HG03064 (cell line): Measurements from ENCODE around the gene MYLK2.
"Not testable (repeated sequence)": the region's sequence is repeated elsewhere in the genome, so short reads cannot be mapped to it uniquely, and the experiment has no call there.

ENCODE experiments used
- ATAC-seq: cut with Tn5 transposase; IDR thresholded peaks from one replicate; pipeline ENCODE4 v1.9.1; 2021; ENCODE audit warnings: low read depth; ENCODE audit not compliant: unreplicated experiment

MYLK2 gene

DNA sequence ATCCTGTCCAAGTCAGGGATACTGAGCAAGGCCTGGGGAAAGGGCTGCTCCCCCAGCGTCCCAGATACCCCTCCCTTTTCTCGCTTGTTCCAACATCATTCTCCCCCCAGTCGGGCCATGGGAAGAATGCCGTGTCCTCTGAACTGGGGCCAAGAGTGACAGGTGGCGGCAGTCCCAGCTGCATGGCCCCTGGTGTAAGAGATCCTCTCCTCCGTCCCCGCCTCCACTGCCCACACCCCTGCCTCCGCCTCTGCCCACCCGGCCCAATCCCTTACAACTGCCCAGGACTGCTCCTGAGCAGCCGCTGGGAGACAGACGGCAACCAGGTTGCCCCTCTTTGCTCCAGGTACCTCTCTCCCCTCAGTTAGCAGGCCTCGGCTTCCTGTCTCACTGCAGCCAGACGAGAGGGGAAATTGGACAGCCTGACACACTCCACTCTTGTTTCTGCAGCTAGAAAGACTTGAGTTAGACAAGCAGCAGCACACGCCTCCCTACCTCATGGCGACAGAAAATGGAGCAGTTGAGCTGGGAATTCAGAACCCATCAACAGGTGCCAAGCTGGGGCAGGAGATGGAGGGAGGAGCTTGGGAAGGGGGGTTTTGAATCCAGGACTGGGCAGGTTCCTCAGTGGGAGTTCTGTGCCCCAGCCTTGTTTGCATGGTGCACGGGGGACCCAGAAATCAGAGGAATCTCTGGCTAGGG lies at the start of gene MYLK2:
TSS of gene MYLK2 (plus strand) at position 274 of the 702 bp plus-strand sequence. CDS start at position 499, 225 bp downstream.
- ATAC-seq, result no peak

DNA sequence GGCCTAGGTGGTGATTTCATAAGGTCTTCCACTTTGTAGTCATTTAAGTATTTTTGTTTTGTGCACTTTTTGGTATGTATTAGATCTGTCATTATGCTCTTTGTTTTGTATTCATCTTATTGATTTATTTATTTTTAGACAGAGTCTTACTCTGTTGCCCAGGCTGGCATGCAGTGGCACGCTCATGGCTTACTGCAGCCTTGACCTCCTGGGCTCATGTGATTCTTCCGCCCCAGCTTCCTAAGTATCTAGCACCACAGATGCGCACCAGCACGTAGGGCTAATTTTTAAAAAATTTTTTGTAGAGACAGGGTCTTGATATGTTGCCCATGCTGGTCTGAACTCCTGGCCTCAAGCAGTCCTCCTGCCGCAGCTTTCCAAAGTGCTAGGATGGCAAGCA lies 49.5 kb upstream of the MYLK2 start:
- ATAC-seq, result no peak

DNA sequence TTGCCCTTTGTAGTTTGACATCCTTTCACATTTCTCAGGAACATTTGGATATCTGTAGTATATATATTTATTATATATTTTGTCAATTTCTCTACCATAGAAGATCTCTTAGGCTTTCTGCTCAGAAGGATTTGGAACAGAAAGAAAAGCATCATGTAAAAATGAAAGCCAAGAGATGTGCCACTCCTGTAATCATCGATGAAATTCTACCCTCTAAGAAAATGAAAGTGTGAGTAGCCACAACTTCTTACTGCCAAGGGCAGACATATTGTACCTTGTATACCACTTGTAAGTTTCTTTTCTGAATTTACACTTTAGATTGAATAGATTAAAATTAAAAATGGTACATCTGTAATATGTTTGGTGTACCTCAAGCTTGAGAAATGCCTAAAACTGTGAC lies 48.9 kb upstream of the MYLK2 start:
- ATAC-seq, result no peak

DNA sequence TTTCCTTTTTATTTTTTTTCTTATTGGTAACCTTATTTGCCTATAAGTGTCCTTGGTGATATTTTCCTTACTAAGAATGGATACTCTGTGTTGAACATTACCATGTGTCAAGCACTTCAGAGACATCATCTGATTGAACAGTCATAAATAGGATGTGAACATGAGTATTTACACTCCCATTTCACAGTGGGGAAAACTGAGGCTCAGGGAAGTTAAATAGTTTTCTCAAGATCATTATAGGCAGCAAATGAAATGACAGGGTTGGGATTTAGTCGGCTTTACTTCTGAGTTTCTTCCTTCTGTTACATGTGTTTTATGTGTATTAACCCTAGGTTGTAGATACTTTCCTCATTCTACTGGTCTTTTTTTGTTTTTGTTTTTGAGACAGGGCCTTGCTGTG lies 44.7 kb upstream of the MYLK2 start:
- no peak for ATAC-seq

DNA sequence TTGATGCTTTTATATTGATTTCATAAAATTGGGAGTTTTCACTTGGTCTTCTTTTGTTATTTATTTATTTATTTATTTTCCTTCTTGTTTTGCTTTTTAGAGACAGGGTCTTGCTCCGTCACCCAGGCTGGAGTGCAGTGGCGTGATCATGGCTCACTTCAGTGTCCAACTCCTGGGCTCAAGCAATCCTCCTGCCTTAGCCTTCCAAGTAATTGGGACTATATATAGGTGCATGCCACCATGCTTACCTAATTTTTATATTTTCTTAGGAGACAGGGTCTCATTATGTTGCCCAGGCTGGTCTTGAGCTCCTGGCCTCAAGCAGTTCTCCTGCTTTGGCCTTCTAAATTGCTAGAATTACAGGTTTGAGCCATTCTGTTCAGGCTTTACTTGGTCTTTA lies 38.3 kb upstream of the MYLK2 start:
- ATAC-seq, result no peak

DNA sequence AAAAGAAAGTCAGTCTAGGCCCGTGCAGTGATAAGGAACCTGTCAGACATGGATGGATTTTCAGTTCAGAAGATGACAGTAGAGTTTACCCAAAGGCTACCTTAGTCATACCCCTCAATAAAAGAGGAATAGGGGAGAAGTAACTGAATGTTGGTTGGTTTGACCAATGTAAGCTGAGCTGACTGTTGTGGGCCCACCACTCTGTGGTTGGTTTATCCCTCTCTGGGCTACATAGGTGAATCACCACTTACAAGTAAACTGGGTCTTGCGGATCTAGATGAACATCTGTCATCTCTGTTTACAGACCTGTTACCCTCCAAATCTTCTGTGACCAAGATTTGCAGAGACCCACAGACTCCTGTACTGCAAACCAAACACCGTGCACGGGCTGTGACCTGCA lies 37.2 kb upstream of the MYLK2 start:
- ATAC-seq, result no peak

DNA sequence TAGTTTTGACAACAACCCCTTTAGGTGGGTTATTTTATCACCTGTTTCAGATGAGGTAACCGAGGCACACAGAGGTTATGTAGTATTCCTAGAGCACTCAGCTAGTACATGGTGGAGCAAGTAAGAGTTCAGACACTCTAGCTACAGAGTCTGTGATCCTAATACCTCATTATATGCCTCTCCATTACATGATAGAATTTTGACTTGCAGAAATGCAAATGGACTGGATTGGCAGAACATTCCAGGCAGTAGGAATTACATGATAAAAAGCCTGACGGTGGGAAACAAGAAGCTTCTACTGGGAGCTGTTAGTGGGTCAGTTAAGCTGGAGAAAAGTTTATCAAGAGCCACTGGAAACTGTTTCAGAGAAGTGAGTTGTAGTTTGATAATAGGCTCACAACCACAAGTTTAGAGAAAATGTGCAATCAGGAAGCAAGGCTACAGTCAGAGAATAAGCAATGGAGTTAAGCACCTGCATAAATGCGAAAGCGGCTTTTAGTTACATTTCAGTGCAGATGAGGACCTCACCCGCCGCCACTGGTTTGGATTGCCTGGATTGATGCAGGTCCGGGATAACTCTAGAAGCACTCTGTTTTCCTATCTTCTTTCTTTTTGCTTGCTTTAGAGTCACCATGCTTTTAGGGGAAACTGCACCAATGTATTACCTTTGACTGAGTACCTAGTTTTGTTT lies 34.7 kb upstream of the MYLK2 start:
- no peak for ATAC-seq

DNA sequence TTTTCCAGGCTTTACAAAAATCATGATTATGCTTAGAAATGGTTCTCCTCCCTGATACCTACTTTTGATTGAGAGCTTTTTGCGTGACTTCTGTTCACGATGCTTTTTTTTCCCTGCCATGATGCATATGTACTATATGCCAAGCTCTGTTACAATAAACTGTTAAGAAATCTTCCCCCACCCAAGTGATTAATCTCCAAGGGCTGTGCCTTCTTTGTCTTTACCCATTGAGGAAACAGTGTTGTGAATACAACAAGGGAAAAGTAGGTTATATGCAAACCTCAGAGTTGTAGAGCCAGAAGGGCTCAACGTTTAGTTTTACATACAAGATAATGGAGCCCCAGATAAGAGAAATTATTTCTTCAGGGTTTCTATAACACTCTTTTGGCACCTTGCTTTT lies 34.1 kb upstream of the MYLK2 start:
- ATAC-seq, result no peak

DNA sequence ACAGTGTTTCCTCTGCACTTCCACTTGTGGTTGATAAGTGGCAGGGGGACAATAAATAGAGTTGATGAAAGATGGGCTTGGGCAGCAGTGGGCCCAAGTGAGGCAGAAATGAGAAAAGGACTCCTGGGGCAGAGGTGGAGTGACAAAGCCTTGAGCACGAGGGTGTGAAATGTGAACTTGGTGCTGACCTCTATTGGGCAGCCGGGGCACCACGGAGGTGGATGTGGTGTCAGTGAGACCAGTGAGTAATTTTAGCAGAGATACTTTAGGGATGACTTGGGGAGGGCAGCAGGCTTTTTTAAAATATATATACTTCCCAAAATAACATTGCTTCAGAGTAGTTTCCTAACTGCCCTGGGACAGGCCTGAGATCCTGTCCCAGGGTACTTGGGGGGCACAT lies 30.6 kb upstream of the MYLK2 start:
- no peak for ATAC-seq

DNA sequence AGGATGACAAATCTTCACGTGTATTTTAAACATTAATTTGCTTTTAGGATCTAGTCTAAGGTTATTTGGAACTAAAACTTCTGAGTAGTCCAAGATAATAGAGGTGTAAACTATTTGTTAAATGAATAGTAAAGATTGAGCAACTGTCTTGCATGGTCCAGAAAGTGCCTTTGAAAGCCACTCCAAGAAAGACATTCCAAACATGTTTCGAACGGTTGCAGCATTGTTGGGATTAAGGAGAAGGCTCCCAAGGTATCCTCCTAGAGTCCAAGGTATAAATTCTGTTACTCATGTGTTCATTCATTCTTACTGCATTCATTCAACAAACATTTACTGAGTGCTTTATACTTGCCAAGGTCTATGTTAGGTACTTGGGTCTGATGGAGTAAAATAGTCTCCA lies 28.8 kb upstream of the MYLK2 start:
- ATAC-seq, result no peak

DNA sequence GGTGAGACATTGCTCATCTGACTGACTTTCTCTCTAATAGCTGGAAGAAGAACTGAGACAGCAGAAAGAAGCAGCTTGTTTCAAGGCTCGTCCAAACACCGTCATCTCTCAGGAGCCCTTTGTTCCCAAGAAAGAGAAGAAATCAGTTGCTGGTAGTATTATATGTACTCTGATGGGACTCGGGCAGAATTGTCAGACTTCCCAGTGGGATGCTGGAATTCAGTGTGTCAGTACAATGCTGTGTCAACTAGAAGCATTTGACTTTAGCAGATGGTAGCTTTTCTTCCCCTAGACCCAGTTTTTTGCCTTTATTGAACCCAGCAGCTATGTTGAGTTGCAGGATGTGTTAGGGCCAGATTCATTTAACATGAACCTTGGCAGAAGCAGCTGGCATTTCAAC lies 21.8 kb upstream of the MYLK2 start:
- ATAC-seq, result no peak

DNA sequence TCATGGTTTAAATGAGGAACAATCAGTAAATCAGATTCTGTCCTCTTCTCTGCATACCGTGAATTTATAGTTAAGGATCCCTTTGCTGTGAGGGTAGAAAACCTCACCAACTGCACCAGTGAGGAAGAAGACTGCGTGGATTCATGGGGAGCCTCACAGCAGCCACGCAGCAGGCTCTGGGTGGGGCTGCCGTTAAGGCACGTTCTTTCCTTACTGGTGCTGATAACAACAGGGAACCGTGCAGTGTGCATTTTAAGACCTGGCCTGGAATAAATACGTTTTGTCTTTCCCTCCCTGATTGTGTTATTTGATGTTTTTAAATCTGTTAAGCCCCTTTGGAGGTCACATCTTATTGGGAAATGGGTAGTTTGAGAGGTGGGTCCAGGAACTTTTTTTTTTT lies 17.6 kb upstream of the MYLK2 start:
- ATAC-seq, result no peak

DNA sequence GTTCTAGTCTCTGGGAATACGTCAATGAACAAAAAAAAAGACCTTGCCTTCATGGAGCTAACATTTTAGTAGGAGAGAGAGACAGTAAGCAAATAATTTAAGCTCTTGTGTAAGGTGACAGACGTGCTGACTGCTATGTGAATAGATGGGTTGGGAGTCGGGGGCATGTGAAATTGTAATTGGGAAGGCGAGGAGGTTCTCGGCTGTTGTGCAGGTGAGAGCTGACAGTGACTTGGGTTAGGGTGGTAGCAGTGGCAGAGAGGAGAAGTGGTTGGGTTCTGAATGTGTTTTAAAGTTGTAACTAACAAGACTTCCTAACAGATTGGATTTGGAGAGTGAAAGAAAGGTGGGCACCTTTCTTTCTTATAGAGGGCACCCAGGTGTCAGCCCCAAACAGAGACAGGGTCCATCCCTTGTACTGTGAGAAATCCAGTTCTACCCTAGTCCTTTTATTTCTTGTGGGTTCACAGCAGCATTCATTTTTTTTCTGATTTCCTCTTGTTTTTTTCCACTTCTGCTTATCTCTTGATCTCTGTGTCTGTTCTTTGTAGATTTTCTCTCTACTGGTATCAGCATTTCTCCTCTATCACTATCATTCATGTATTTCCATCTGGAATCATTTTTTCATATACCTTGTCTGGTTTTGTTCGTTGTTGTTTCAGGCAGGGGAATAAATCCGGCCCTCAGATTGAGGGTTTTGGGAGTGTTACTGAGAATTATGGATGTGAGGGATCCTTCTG lies 15.4 kb upstream of the MYLK2 start:
- no peak for ATAC-seq

DNA sequence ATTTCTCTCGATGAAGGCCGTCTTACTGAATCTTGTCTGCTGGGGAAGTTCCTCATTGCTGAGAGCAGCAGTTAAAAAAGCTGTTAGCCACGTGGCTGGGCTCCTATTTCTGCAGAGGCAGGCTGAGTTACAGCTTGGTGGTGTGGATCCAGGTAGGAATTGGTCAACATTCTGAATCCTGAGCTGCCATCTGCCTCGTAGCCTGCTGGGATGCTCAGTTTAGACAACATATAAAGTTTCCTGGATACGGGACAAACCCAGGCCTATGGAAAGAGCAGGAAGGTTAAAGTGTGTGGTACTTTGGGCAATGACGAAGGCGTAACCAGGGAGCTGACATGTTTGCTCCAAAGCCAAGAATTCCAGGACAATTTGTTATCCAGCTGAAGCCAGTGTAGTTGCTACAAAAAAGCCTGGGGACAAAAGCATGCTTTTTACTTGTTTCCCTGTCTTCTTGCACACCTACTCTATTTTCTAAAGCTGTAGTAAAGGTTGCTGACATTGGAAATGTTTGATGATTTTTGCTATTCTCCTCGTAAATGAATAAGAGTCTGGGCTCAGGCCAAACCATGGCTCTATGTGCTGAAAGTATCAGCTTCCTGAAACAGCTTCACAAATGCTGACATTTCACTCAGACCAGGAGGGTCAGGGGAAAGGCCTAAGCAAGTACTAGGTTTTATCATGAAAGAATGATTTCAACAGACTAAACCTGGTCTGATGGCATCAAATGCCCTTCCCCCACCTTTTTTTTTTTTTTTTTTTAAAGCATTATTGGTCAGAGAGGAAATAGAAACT lies 12.4 kb upstream of the MYLK2 start:
- ATAC-seq, result no peak

DNA sequence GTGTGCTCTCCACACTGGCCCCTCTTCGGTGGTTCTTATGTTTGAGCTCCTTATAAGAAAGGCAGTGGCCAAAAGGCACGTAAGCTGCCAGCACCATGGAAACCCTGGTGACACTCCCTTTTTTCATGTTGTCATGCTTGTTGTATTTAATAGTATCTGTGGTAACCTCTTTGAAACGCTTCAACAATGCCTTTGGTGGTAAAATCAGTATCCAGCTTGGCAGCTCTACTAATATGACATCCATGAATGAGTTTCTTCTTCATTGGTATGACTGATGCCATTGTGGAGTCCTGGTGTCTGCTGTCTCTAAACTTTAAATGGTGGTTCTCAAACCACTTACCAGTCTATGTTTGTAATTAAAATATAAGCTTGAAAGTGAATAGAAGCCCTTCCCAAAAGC lies 10.7 kb upstream of the MYLK2 start:
- ATAC-seq, result no peak

DNA sequence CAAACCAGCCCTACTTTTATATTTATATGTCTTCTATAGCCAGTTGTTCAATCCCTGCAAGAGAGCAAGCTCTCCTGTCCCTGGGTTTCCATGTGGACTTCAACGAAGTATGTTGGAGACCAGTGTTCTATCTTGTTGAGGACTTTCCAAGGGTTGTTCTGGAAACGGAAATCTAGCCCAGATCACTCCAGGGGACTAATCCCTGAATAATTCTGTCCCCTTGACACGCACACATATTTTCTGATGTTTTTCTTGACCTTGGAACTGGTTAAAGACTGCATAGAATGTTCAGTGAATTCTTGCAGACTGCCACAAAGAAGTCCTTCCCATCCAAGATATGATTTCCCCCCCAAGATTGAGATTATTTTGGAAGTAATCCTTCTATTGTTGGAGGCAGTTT lies 9.5 kb upstream of the MYLK2 start:
- ATAC-seq, result no peak

DNA sequence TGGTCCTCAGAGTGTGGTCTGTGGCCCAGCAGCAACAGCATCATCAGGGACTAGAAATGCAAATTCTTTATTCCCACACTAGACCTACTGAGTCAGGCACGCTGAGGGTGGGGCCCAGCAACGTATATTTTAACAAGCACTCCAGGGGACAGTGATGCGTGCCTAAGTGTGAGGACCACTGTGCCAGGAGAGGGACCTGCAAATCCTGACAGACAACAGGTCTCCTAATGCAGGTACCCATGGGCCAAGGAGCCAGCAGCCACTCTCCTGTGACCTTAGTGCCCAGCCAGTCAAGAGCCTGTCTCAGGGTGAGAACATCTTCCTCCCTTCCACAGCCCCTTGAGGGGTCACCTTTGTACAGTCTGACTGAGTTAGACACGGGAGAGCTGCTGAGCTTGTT lies 8.0 kb upstream of the MYLK2 start:
- ATAC-seq, result no peak

DNA sequence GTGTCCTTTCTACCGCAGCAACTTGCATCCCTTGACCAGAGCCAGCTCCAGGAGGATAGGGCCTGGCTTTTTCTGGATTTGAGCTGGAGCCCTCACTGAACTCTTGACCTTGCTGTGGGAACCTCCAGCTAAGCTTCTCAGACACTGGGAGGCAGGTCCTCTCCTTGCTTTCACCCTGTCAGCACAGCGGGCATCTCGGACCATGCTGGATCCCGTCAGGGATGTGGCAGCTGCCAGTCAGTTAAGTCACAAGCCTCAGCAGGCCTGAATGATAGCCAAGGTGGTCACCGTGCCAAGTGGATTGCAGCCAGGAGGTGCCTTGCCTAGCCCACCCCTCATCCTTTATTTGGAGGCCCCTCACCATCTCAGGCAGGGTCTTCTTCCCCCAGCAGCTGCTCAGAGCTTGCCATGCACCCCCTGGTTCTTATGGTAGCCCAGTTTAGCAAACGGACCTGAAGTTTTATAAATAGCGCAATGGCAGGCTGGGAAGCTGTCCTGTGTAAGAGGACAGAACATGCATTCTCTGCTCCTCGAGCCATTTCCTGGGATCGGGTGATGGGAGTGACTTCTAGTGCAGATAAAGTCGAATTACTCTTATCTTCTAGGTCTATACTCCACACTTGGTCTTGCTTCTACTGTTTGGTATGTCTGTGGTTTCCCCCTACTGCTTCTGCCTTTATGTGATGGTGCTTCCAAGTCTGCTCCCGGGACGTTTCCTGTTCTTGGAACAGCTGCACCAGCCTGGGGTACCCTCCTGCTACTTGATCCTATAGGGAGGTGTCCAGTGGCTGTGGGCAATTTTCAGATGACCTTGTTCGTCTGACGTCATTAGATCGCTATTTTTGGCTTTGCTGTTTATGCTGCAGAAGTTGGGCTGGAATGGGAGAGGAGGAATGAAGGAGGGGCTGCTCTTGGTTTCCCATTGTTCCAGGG lies 7.1 kb upstream of the MYLK2 start:
- no peak for ATAC-seq

DNA sequence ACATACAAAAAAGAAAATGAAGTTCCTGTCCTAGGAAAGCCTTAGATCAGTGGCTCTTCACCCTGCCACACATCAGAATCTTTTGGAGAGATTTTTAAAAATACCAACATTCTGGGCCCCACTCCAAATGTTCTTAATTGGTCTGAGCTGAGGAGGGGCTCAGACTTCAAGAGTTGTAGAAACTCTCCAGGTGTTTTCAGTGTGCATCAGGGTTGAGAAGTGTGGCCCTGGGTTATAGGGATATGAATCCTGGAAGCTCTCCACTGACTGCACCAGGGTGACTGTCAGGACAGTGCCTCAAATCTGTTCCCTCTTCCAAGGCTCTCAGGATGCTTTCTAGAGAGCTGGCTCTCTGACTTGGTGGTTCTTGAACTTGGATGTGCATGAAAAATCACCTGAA lies 5.5 kb upstream of the MYLK2 start:
- ATAC-seq, result no peak

DNA sequence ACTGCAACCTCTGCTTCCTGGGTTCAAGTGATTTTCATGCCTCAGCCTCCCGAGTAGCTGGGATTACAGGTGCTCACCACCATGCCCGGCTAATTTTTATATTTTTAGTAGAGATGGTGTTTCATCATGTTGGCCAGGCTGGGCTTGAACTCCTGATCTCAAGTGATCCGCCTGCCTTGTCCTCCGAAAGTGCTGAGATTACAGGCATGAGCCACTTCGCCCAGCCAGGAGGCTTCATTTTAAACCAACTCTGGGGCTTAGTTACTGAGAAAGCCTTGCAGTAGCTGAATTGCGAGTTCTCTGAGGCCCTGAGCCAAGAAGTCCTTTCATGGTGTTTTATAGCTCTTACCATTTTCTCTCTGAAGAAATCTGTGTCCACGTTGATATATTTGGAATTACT lies 5.0 kb upstream of the MYLK2 start:
- not testable (repeated sequence) for ATAC-seq
